Inferior parietal cortex (tissue), 1 donor: Measurements from ENCODE around the gene RHOA.

ENCODE experiments used
- DNase-seq: peaks from one replicate; pipeline ENCODE4 v3.0.0-alpha.2; 2016; ENCODE audit errors: extremely low spot score

Gene RHOA

DNA sequence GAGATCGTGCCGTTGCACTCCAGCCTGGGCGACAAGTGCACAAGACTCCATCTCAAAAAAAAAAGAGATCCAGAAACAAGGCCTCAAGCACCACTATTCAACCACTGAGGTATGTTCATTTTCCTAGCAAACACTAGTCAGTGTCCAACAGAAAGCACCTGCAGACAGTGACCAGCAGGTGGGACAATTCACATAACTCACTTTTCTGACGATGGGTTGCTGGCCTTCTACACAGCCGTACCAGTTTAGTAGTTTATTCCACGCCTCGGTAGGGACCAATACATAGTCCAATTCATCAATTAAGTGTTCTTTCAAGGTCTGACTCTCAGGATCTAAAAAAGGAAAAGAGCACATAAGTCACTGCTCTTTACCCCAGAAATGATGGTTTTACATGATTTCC is 84.3 kb downstream of the RHOA start:
- DNase-seq: no peak

GRCh38 chr3:49324768-49325167 is 87.0 kb downstream of the RHOA start:
- no peak for DNase-seq

- DNase-seq: no peak
Measured at GRCh38 chr3:49316696-49317457, 94.9 kb downstream of the RHOA start.

DNA sequence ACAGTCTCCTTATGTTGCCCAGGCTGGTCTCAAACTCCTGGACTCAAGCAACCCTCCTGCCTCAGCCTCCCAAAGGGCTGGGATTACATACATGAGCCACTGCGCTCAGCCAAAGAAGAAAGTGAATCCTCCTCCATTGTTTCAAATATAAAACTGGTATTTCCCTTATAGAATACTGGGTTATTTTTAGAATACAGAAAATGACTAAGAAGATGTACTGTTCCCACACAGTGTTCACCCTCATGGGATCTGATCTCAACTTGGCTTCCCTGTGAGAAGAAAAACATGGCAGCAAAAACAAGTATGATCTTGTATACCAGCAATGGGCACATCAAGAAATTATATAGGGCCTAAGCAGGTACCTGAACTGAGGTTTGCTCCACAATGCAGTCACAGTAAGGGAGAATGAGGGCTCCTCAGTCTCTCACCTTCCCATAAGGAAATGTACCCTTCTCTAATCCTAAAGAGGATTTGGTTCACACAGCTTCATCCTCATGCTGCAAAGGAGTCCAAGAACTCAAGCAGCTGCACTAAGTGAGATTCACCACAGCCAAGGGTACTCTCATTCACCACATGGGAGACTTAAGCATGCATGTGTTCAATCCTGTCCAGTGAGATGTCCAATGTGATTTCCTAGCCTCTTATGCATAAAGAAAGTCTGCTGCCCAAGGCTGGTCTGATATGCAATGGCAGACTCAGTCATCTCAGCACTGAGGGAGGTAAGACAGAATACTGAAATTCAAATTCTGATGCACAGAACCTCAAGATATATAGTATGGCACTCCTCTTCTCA is 97.7 kb downstream of the RHOA start:
- peak; percentile 15 for DNase-seq

GRCh38 chr3:49311283-49311682 is 100.5 kb downstream of the RHOA start:
- no peak for DNase-seq

GRCh38 chr3:49310677-49311076 is 101.1 kb downstream of the RHOA start:
- DNase-seq: no peak
